Measurements from ENCODE around the gene SCNN1G. TPM values are rescaled to one million over a fixed set of nuclear protein-coding genes. Genes with fewer than 3 reads are reported as not detected.

The SCNN1G gene
- total RNA-seq, 1 experiment from 2014 or later, result not detected

GRCh38 chr16:23141500-23141899 is 41.0 kb upstream of the SCNN1G start:
- H4K20me1 ChIP-seq (ENCODE audit: insufficient read depth), result no peaks in the 10 kb centered on the region
- no peak overlapping the region for H3K4me2 ChIP-seq (ENCODE audit: low read length)
- no peak overlapping the region for H3K27ac ChIP-seq (ENCODE audit: low read depth, low read length)
- peaks cover 99% of the 10 kb centered on the region for H3K79me2 ChIP-seq (ENCODE audit: insufficient read depth, low read length)
- H3K27me3 ChIP-seq (ENCODE audit: insufficient read depth, low read length), result no peaks in the 10 kb centered on the region
- TF ChIP-seq RAD21 (IDR thresholded peaks at IDR 0.05; ENCODE audit: low read depth) (no peak), POLR2AphosphoS5 (IDR thresholded peaks at IDR 0.05; ENCODE audit: low read depth, low read length) (no peak), YY1 (IDR thresholded peaks at IDR 0.05; ENCODE audit: extremely low read depth, insufficient replicate concordance, low read depth, low read length) (no peak), CTCF (IDR thresholded peaks at IDR 0.05 in 2 of 3, conservative IDR thresholded peaks at IDR 0.05 in 1 of 3; ENCODE audit: borderline replicate concordance in 1 of 3, insufficient read depth in 1 of 3, low read depth in 2 of 3, low read length in 2 of 3) (no peak), TCF7L2 (IDR thresholded peaks at IDR 0.05; ENCODE audit: borderline replicate concordance, extremely low read depth, insufficient read depth, insufficient read length) (no peak), REST (IDR thresholded peaks at IDR 0.05; ENCODE audit: low read depth) (no peak), EGR1 (IDR thresholded peaks at IDR 0.05; ENCODE audit: low read depth) (no peak), CBX3 (IDR thresholded peaks at IDR 0.05; ENCODE audit: low read depth) (no peak), SP1 (IDR thresholded peaks at IDR 0.05; ENCODE audit: low read depth) (no peak), ZBTB33 (IDR thresholded peaks at IDR 0.05; ENCODE audit: extremely low read depth, insufficient replicate concordance, low read length) (no peak), EZH2 (IDR thresholded peaks at IDR 0.05) (no peak)
- H3K9me3 ChIP-seq (ENCODE audit: control insufficient read depth in 1 of 2, insufficient read depth in 1 of 2, low read depth in 1 of 2, low read length in 2 of 2), result no peaks in the 10 kb centered on the region
- H3K9me2 ChIP-seq (ENCODE audit: insufficient read depth), result no peaks in the 10 kb centered on the region
- ATAC-seq, result no peak
- CTCF ChIA-PET, result no interaction called here
- no TSS peak for BruUV-seq (replicated peaks)
- H3K36me3 ChIP-seq (ENCODE audit: control insufficient read depth in 1 of 2, insufficient read depth in 2 of 2, low read length in 2 of 2), result no peaks in the 10 kb centered on the region
- no peak overlapping the region for H2AFZ ChIP-seq (ENCODE audit: low read depth, low read length, poor library complexity, severe bottlenecking)
- intact Hi-C loops (cut with micrococcal nuclease), result no loop called here
- POLR2A ChIA-PET, result no interaction called here
- RAD21 ChIA-PET (ENCODE audit: low non-redundant PET in 1 of 2, low total read pairs in 2 of 2, uncharacterized antibody in 2 of 2, unreplicated experiment in 2 of 2), result no interaction called here
- no peak for DNase-seq (ENCODE audit: low read depth, low spot score)
- no peak overlapping the region for H3K9ac ChIP-seq (ENCODE audit: low read length)
- peaks cover 0 to 9% of the 10 kb centered on the region in 2 experiments; a peak in 2 of 4 replicates for H3K4me1 ChIP-seq (ENCODE audit: control insufficient read depth in 1 of 2, insufficient read depth in 2 of 2, low read length in 2 of 2)
- no peak overlapping the region for H3K4me3 ChIP-seq (replicated peaks in 1 of 2; ENCODE audit: low read depth in 1 of 2, low read length in 2 of 2)

All from HCT116 (cell line).